GM19351 (cell line): Measurements from ENCODE around the gene DPT.

Source experiments
- ATAC-seq: cut with Tn5 transposase; IDR thresholded peaks from one replicate; pipeline ENCODE4 v1.9.1; 2021; ENCODE audit warnings: mild to moderate bottlenecking, moderate library complexity; ENCODE audit not compliant: unreplicated experiment

Gene DPT

GRCh38 chr1:168706391-168706992 is 22.5 kb downstream of the DPT start:
- ATAC-seq, result no peak

- ATAC-seq, result no peak
Observed at GRCh38 chr1:168700575-168701268, 28.3 kb downstream of the DPT start.

GRCh38 chr1:168698453-168698852 is 30.6 kb downstream of the DPT start:
- ATAC-seq, result no peak

- ATAC-seq, result no peak
Observed at GRCh38 chr1:168697356-168698126, 31.5 kb downstream of the DPT start.

GRCh38 chr1:168696125-168696760 is 32.8 kb downstream of the DPT start:
- no peak for ATAC-seq

- ATAC-seq, result no peak
Observed at GRCh38 chr1:168693872-168694238, 35.2 kb downstream of the DPT start.

GRCh38 chr1:168693197-168693871 is 35.7 kb downstream of the DPT start:
- ATAC-seq, result no peak

GRCh38 chr1:168692472-168692871 is 36.5 kb downstream of the DPT start:
- no peak for ATAC-seq

- ATAC-seq, result no peak
Observed at GRCh38 chr1:168691541-168691940, 37.5 kb downstream of the DPT start.

- no peak for ATAC-seq
Observed at GRCh38 chr1:168689726-168690602, 39.0 kb downstream of the DPT start.

- no peak for ATAC-seq
Observed at GRCh38 chr1:168689327-168689657, 39.7 kb downstream of the DPT start.

- no peak for ATAC-seq
Observed at GRCh38 chr1:168688644-168689326, 40.2 kb downstream of the DPT start.

- no peak for ATAC-seq
Observed at GRCh38 chr1:168687816-168688215, 41.2 kb downstream of the DPT start.

GRCh38 chr1:168686666-168687065 is 42.3 kb downstream of the DPT start:
- no peak for ATAC-seq

- ATAC-seq, result no peak
Observed at GRCh38 chr1:168683871-168684270, 45.1 kb downstream of the DPT start.

- no peak for ATAC-seq
Observed at GRCh38 chr1:168676861-168677260, 52.1 kb downstream of the DPT start.

GRCh38 chr1:168676029-168676812 is 52.8 kb downstream of the DPT start:
- ATAC-seq, result no peak

- no peak for ATAC-seq
Observed at GRCh38 chr1:168673974-168674683, 54.9 kb downstream of the DPT start.
